ENCODE results near the gene FOSL2.
"Not testable (repeated sequence)": the region's sequence is repeated elsewhere in the genome, so short reads cannot be mapped to it uniquely, and the experiment has no call there.

Gene FOSL2

GRCh38 chr2:28357948-28358667, 34.5 kb upstream of the FOSL2 start:
- no peak for DNase-seq (ENCODE audit: low read depth)

GRCh38 chr2:28358668-28359201, 33.9 kb upstream of the FOSL2 start:
- DNase-seq (ENCODE audit: low read depth) = no peak

GRCh38 chr2:28359222-28360057, 33.2 kb upstream of the FOSL2 start:
- no peak for DNase-seq (ENCODE audit: low read depth)

GRCh38 chr2:28360058-28360717, 32.5 kb upstream of the FOSL2 start:
- DNase-seq (ENCODE audit: low read depth) = no peak

GRCh38 chr2:28360718-28361293, 31.9 kb upstream of the FOSL2 start:
- DNase-seq (ENCODE audit: low read depth) = no peak

- DNase-seq (ENCODE audit: low read depth) = no peak
Observed at GRCh38 chr2:28361991-28362710, 30.5 kb upstream of the FOSL2 start.

GRCh38 chr2:28362991-28363521, 29.6 kb upstream of the FOSL2 start:
- no peak for DNase-seq (ENCODE audit: low read depth)

GRCh38 chr2:28363686-28364280, 28.9 kb upstream of the FOSL2 start:
- DNase-seq (ENCODE audit: low read depth) = no peak

GRCh38 chr2:28364610-28365009, 28.0 kb upstream of the FOSL2 start:
- no peak for DNase-seq (ENCODE audit: low read depth)

GRCh38 chr2:28365158-28365557, 27.5 kb upstream of the FOSL2 start:
- no peak for DNase-seq (ENCODE audit: low read depth)

- DNase-seq (ENCODE audit: low read depth) = no peak
Observed at GRCh38 chr2:28366149-28366495, 26.5 kb upstream of the FOSL2 start.

GRCh38 chr2:28366496-28367282, 26.0 kb upstream of the FOSL2 start:
- no peak for DNase-seq (ENCODE audit: low read depth)

- no peak for DNase-seq (ENCODE audit: low read depth)
Observed at GRCh38 chr2:28367667-28368356, 24.8 kb upstream of the FOSL2 start.

GRCh38 chr2:28368357-28368798, 24.3 kb upstream of the FOSL2 start:
- no peak for DNase-seq (ENCODE audit: low read depth)

GRCh38 chr2:28369358-28369757, 23.3 kb upstream of the FOSL2 start:
- DNase-seq (ENCODE audit: low read depth) = no peak

GRCh38 chr2:28370354-28370753, 22.3 kb upstream of the FOSL2 start:
- no peak for DNase-seq (ENCODE audit: low read depth)

- not testable (repeated sequence) for DNase-seq (ENCODE audit: low read depth)
Observed at GRCh38 chr2:28371728-28372127, 20.9 kb upstream of the FOSL2 start.

GRCh38 chr2:28373854-28374253, 18.8 kb upstream of the FOSL2 start:
- no peak for DNase-seq (ENCODE audit: low read depth)

- DNase-seq (ENCODE audit: low read depth) = no peak
Observed at GRCh38 chr2:28374331-28374730, 18.3 kb upstream of the FOSL2 start.
